ENCODE results near the gene DAPK1.

GRCh38 chr9:87513880-87514535, 16.3 kb downstream of the DAPK1 start:
- TF ChIP-seq, protein P1, sequence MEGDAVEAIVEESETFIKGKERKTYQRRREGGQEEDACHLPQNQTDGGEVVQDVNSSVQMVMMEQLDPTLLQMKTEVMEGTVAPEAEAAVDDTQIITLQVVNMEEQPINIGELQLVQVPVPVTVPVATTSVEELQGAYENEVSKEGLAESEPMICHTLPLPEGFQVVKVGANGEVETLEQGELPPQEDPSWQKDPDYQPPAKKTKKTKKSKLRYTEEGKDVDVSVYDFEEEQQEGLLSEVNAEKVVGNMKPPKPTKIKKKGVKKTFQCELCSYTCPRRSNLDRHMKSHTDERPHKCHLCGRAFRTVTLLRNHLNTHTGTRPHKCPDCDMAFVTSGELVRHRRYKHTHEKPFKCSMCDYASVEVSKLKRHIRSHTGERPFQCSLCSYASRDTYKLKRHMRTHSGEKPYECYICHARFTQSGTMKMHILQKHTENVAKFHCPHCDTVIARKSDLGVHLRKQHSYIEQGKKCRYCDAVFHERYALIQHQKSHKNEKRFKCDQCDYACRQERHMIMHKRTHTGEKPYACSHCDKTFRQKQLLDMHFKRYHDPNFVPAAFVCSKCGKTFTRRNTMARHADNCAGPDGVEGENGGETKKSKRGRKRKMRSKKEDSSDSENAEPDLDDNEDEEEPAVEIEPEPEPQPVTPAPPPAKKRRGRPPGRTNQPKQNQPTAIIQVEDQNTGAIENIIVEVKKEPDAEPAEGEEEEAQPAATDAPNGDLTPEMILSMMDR (IDR thresholded peaks at IDR 0.05): no peak
- no peak for TF ChIP-seq POLR2A (IDR thresholded peaks at IDR 0.05)
